ENCODE results near the gene TNP2. TPM values are rescaled to one million over a fixed set of nuclear protein-coding genes. Genes with fewer than 3 reads are reported as not detected.

TNP2 gene
- total RNA-seq, 1 donor from 2014 or later, result not detected

DNA sequence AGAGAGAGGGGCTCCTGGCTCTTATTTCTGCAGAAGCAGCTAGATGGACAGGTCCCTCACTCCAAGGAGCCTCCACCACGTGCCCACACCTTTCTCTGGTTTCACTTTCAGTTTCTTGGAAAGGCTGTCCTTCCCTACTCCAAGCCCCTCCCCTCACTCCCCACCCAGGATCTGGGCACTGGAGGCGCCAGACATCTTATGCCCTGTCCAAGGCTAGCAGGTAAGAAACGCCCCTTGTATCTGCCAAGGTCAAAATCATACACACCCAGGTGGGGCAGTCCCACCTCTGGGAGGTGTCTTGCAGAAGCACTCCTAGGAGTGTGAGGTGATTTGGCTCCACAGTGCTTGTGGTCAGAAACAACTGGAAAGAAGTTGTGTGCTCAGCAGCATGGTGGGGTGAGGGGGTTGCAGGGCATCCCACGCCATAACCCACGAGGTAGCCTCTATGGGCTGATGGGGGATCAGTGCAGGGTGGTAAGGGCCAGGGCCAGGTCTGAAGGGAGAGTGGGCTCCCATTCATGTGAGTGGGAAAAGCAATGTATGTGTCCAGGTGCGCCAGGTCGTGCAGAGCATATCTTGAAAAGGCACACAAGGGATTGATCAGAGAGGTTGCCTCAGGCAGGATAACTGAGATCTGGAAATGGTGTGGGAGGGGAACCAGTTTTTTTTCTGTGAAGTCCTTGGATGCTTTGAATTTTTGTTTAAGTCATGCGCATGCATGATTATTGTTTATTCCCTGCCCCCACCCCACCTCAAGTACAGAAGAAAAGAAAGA, 43.8 kb upstream of the TNP2 start:
- no peak for DNase-seq (ENCODE audit: low read depth)
- no peak overlapping the region for H3K4me3 ChIP-seq (ENCODE audit: low read depth, low read length)
- TF ChIP-seq, protein P1, sequence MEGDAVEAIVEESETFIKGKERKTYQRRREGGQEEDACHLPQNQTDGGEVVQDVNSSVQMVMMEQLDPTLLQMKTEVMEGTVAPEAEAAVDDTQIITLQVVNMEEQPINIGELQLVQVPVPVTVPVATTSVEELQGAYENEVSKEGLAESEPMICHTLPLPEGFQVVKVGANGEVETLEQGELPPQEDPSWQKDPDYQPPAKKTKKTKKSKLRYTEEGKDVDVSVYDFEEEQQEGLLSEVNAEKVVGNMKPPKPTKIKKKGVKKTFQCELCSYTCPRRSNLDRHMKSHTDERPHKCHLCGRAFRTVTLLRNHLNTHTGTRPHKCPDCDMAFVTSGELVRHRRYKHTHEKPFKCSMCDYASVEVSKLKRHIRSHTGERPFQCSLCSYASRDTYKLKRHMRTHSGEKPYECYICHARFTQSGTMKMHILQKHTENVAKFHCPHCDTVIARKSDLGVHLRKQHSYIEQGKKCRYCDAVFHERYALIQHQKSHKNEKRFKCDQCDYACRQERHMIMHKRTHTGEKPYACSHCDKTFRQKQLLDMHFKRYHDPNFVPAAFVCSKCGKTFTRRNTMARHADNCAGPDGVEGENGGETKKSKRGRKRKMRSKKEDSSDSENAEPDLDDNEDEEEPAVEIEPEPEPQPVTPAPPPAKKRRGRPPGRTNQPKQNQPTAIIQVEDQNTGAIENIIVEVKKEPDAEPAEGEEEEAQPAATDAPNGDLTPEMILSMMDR (conservative IDR thresholded peaks at IDR 0.05; ENCODE audit: low read depth, low read length), result no peak

DNA sequence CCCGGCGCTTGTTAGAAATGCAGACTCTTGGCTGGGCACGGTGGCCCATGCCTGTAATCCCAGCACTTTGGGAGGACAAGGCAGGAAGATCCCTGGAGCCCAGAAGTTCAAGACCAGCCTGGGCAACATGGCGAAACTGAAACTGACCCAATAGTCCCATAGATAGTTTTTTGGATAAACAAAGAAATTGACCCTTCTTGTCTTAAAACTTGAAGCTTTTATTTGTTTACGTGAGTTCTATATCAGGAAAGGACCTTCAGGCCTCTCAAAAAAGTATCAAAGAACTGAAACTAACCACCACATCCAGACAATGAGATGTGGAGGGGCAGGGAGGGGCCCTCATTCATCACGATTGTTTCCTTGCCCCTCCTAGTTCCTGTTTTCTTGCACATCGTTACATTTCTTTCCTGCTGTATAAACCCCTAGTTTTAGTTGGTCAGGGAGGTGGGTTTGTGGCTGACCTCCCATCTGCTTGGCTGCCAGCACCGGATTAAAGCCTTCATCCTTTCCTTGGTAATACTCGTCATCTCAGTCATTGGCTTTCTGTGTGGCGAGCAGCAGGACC, 42.0 kb upstream of the TNP2 start:
- H3K4me3 ChIP-seq (ENCODE audit: low read depth, low read length), result no peak overlapping the region
- TF ChIP-seq, protein P1 (conservative IDR thresholded peaks at IDR 0.05; ENCODE audit: low read depth, low read length), result no peak
- DNase-seq (ENCODE audit: low read depth), result no peak

DNA sequence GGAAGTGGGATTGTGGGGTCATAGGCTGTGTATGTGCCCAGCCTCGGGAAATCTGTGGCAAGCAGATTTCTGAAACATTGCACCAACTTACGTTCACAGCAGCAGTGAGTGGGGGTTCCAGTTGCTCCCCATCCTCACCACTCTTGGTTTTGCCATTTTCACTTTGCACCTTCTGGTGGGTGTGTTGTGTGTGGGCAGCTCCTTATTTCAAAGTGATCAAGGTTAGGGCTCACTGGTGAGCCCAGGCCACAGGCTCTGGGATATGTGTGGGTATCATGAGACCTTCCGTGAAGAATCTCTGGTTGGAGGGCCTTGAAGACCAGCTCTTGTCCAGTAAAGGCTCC, 41.5 kb upstream of the TNP2 start:
- TF ChIP-seq, protein P1 (conservative IDR thresholded peaks at IDR 0.05; ENCODE audit: low read depth, low read length), result no peak
- DNase-seq (ENCODE audit: low read depth), result no peak
- no peak overlapping the region for H3K4me3 ChIP-seq (ENCODE audit: low read depth, low read length)

DNA sequence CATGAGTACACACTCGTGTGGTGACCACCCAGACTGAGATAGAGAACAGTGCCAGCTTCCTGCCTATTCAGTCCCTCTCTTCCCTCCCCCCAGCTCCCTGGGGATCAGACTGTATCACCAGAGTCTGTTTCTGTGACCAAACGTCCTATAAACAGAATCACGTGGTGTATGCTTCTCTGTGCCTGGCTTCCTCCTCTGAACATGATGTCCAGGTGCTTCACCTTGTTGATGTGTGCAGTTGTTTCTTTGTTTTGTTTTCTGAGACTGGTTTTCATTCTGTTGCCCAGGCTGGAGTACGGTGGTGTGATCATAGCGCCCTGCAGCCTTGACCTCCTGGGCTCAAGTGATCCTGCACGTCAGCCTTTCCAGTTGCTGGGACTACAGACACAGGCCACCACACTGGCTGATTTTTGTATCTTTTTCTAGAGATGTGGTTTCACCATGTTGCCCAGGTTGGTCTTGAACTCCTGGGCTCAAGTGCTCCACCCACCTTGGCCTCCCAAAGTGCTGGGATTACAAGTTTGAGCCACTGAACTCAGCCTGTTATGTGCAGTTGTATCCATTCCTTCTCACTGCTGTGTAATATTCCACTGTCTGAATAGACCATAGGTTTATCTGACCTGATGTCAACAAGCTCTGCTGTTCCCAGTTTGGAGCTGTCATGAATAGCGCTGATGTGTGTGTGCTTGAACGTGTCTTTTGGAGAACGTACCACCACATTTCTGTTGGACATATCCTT, 40.9 kb upstream of the TNP2 start:
- no peak overlapping the region for H3K4me3 ChIP-seq (ENCODE audit: low read depth, low read length)
- no peak for DNase-seq (ENCODE audit: low read depth)
- TF ChIP-seq, protein P1 (conservative IDR thresholded peaks at IDR 0.05; ENCODE audit: low read depth, low read length), result no peak

DNA sequence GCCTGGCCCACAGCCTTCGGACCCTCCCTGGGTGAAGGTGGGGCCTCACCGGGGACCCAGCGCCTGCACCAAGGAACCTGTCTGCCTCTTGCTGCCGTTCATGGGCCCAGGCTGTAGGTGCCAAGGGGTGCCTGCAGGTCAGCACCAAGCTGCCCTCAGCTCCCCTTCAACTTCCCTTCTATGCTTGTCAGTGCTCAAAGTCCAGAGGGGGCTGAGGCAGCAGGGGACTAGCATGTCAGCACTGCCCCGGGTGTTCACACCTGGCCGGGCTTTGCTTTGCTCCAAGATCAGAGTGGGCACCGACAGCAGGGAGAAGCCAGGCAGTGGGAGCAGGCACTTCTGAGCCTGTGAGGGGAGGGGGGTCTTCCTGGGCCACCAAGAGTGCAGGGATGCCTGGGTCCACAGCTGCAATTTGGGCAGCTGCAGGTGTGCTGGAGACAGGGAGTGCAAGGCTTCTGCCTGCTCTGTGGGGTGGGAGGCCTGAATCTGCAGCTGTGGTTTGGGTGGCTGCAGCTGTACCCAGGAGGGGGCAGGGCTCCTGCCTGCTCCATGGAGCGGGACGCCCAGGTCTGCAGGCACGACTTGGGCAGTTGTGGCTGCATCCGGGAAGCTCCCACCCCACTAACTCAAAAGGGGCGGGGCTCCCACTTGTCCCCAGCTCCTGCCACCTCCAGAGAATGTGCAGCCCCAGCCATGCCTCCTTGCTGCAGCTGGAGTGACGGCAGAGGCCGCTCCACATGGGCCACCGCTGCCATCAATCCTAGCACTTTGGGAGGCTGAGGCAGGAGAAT, 39.6 kb upstream of the TNP2 start:
- no peak overlapping the region for H3K4me3 ChIP-seq (ENCODE audit: low read depth, low read length)
- TF ChIP-seq, protein P1 (conservative IDR thresholded peaks at IDR 0.05; ENCODE audit: low read depth, low read length), result no peak
- DNase-seq (ENCODE audit: low read depth), result no peak

DNA sequence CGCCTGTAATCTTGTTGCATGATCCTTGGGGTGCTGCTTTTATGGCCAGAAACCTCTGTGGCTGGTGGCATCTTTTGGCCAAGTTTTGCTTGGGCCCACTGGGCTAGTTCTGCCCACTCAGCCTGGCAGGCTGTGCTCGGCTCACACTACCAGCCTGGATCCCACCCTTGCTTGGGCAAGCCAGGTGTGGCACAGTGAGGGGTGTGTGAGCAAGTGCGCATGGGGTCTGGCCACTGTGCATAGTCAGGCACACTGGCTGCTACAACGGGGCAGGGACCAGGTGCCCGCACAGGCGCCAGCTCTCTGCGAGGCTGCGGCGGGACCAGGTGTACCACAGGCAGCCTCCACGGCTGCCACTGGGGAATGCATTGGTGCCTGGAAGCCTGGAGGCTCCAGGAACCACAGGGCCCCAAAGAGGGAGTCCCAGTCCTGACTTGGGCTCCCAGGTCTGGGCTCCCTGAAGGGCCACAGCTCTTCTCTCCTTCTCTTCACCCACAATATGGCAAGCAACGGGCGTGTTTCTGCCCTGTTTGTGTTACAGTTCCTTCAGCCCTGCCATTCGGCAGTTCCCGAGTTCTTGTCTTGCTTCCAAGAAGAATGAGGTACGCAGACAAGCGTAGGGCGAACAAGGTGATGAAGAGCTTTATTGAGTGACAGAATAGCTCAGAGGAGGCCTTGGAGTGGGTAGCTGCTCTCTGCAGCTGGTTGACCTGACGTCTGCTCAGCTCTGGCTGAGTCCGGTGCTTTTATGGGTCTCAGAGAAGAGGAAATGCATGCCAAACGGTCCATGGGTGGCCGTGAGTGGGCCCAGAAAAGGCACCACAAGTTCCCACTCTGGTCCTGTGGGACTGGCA, 38.7 kb upstream of the TNP2 start:
- TF ChIP-seq, protein P1 (conservative IDR thresholded peaks at IDR 0.05; ENCODE audit: low read depth, low read length), result no peak
- no peak overlapping the region for H3K4me3 ChIP-seq (ENCODE audit: low read depth, low read length)

More for the DNA sequence above, 38.7 kb upstream of the TNP2 start:
- no peak for DNase-seq (ENCODE audit: low read depth)

Measured in epithelial cell of proximal tubule (primary cell).